A549 (cell line): ENCODE measurements around the gene CCSER1. TPM values are rescaled to one million over a fixed set of nuclear protein-coding genes. Genes with fewer than 3 reads are reported as not detected.
"Not testable (repeated sequence)": the region's sequence is repeated elsewhere in the genome, so short reads cannot be mapped to it uniquely, and the experiment has no call there.

Experiments
- ATAC-seq, 2 experiments: fragments of 200-7000 bp in 1 of 2; fragments of >200 bp in 1 of 2; cut with Nextera tagmentation in 1 of 2; cut with Tn5 transposase in 1 of 2; 3 replicates each; pipeline versions ENCODE4 v1.8.0 to v1.9.1; 2018 to 2020; ENCODE audit warnings: mild to moderate bottlenecking in 1 of 2, moderate library complexity in 1 of 2
- CTCF ChIA-PET: fragments of 300-600 bp; sonication (Branson Sonifier 250); formaldehyde crosslinking; extraction: SDS; loops from one replicate; lab custom pipeline; 2021; ENCODE audit warnings: antibody characterized with exemption, inconsistent platforms; lab: Yijun Ruan, JAX
- POLR2A ChIA-PET: fragments of 350-600 bp; formaldehyde crosslinking; extraction: SDS; loops from one replicate; lab custom pipeline; 2021; ENCODE audit warnings: antibody characterized with exemption, inconsistent platforms; lab: Yijun Ruan, JAX
- DNase-seq, 2 experiments: peaks; one replicate each; pipeline versions ENCODE4 v3.0.0 to v3.0.0-alpha.2; 2011 to 2016; ENCODE audit warnings: low read depth in 1 of 2, low spot score in 1 of 2
- FAIRE-seq: peaks from 2 replicates; lab custom pipeline; 2011; peaks lifted over from hg19 to GRCh38; lab: Jason Lieb, UNC
- H3K27ac ChIP-seq, 2 experiments: fragments of >200 bp; sonication (Bioruptor Twin); formaldehyde crosslinking; 3 replicates each; pipeline ENCODE4 v1.5.1; 2016 to 2017
- H3K4me1 ChIP-seq: fragments of >200 bp; sonication (Bioruptor Twin); formaldehyde crosslinking; 3 replicates; pipeline ENCODE4 v1.6.1; 2016
- H3K4me2 ChIP-seq: fragments of >200 bp; sonication (Bioruptor Twin); formaldehyde crosslinking; 3 replicates; pipeline ENCODE4 v1.6.1; 2016
- H3K4me3 ChIP-seq: fragments of >200 bp; sonication (Bioruptor Twin); formaldehyde crosslinking; 3 replicates; pipeline ENCODE4 v1.5.1; 2016
- H3K9me3 ChIP-seq: fragments of >200 bp; sonication (Bioruptor Twin); formaldehyde crosslinking; 3 replicates; pipeline ENCODE4 v1.6.1; 2016
- FOXS1 ChIP-seq: fragments of 250-450 bp; sonication (Bioruptor Pico); IDR thresholded peaks from 2 replicates; pipeline ENCODE4 v1.5.0; 2020; ENCODE audit warnings: mild to moderate bottlenecking, moderate library complexity
- HDAC2 ChIP-seq: fragments of 200-600 bp; sonication (generic); IDR thresholded peaks from 2 replicates; pipeline ENCODE4 v1.6.1; 2016
- JUN ChIP-seq, 2 experiments: fragments of >200 bp; sonication (Bioruptor Twin); formaldehyde crosslinking; IDR thresholded peaks; 2 replicates in 1 of 2; 3 replicates in 1 of 2; pipeline ENCODE4 v1.6.1; 2016 to 2017
- KDM1A ChIP-seq: fragments of 200-600 bp; sonication (generic); IDR thresholded peaks from 2 replicates; pipeline ENCODE4 v1.6.1; 2016; ENCODE audit warnings: low read depth, mild to moderate bottlenecking
- PBX3 ChIP-seq: IDR thresholded peaks from 2 replicates; pipeline ENCODE4 v1.6.1; 2012
- RARB ChIP-seq: fragments of 250-450 bp; sonication (Bioruptor Pico); IDR thresholded peaks from 2 replicates; pipeline ENCODE4 v1.8.0; 2021; ENCODE audit warnings: mild to moderate bottlenecking, moderate library complexity
- RNF2 ChIP-seq: fragments of 200-600 bp; sonication (generic); IDR thresholded peaks from 2 replicates; pipeline ENCODE4 v1.6.1; 2016; ENCODE audit warnings: low read depth, mild to moderate bottlenecking, antibody characterized with exemption, moderate library complexity, borderline replicate concordance
- TFCP2L1 ChIP-seq: fragments of 250-450 bp; sonication (Bioruptor Pico); IDR thresholded peaks from 2 replicates; pipeline ENCODE4 v1.5.0; 2021; ENCODE audit warnings: mild to moderate bottlenecking
- WGBS: methylation state at CpG from one replicate; pipeline ENCODE4 v1.1.6; 2017; ENCODE audit errors: missing lambda C conversion rate; 5-methylcytosine and 5-hydroxymethylcytosine counted together
- polyA plus RNA-seq, 4 experiments: library from polyadenylated mRNA; depleted of rRNA in 3 of 4; stranded (reverse); fragments of >200 nt; fragmentation: RNase III in 1 of 4; extraction: RNeasy Plus Mini Kit Qiagen cat#74134 plus additional on column Dnase treatment in 1 of 4; gene quantifications; 2 replicates in 3 of 4; 3 replicates in 1 of 4; pipeline ENCODE4 v1.2.3, GENCODE V29; 2011 to 2017
- TF ChIP-seq, protein P1 (sequence below): fragments of >200 bp; sonication (Bioruptor Twin); formaldehyde crosslinking; IDR thresholded peaks from 3 replicates; pipeline ENCODE4 v1.6.1; 2016
- TF ChIP-seq, protein P2 (sequence below): IDR thresholded peaks from 2 replicates; pipeline ENCODE4 v1.6.1; 2012

CCSER1 gene
- polyA plus RNA-seq, 2 of the 4 experiments (the other 2 are of a cell fraction) = 0.06 TPM; not detected in 1

DNA sequence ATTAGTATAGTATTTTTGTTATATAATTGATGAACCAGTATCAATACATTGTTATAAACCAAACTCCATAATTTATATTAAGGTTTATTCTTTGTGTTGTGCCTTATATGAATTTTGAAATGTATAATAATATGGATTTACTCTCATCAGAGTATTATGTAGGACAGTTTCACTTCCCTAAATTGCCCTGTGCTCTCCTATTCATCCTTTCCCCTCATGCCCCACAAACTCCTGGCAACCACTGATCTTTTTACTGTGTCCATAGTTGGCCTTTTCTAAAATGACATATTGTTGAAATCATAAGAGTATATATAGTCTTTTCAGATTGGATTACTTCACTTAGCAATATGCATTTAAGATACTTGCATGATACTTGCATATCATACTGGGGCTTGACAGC is 1218.4 kb downstream of the CCSER1 start:
- ChIA-PET POLR2A (no interaction called here), CTCF (no interaction called here)
- Histone ChIP-seq H3K4me1 (no peaks in the 10 kb centered on the region), H3K27ac (no peak overlapping the region), H3K4me2 (no peak overlapping the region), H3K9me3 (no peaks in the 10 kb centered on the region), H3K4me3 (no peak overlapping the region)
- FAIRE-seq = no peak
- TF ChIP-seq, protein P1, sequence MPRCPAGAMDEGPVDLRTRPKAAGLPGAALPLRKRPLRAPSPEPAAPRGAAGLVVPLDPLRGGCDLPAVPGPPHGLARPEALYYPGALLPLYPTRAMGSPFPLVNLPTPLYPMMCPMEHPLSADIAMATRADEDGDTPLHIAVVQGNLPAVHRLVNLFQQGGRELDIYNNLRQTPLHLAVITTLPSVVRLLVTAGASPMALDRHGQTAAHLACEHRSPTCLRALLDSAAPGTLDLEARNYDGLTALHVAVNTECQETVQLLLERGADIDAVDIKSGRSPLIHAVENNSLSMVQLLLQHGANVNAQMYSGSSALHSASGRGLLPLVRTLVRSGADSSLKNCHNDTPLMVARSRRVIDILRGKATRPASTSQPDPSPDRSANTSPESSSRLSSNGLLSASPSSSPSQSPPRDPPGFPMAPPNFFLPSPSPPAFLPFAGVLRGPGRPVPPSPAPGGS = no peak
- TF ChIP-seq HDAC2 (no peak), KDM1A (no peak)
- DNase-seq = no peak
- no peak for ATAC-seq

GRCh38 chr4:91356496-91356895 is 1229.3 kb downstream of the CCSER1 start:
- H3K9me3 ChIP-seq, POLR2A ChIA-PET, CTCF ChIA-PET, H3K27ac ChIP-seq, H3K4me1 ChIP-seq, H3K4me3 ChIP-seq, FAIRE-seq, ATAC-seq, DNase-seq, H3K4me2 ChIP-seq: not testable (repeated sequence)
- WGBS = 56% methylated on average over 4 of the region's 4 CpGs

GRCh38 chr4:91358016-91358415 is 1230.8 kb downstream of the CCSER1 start:
- H3K4me1 ChIP-seq, H3K4me3 ChIP-seq, DNase-seq, H3K27ac ChIP-seq, H3K4me2 ChIP-seq, CTCF ChIA-PET, POLR2A ChIA-PET, FAIRE-seq, ATAC-seq, H3K9me3 ChIP-seq: not testable (repeated sequence)
- WGBS = 46% methylated on average over 3 of the region's 3 CpGs

GRCh38 chr4:91358621-91359020 is 1231.4 kb downstream of the CCSER1 start:
- POLR2A ChIA-PET, H3K4me1 ChIP-seq, FAIRE-seq, H3K4me3 ChIP-seq, H3K27ac ChIP-seq, H3K9me3 ChIP-seq, CTCF ChIA-PET, ATAC-seq, H3K4me2 ChIP-seq, DNase-seq: not testable (repeated sequence)
- 61% methylated on average over 10 of the region's 13 CpGs for WGBS

GRCh38 chr4:91359041-91360031 is 1232.1 kb downstream of the CCSER1 start:
- DNase-seq = no peak
- FAIRE-seq = no peak
- no peak for ATAC-seq
- TF ChIP-seq JUN (IDR thresholded peaks at IDR 0.05) = no peak
- no peak for TF ChIP-seq FOXS1
- TF ChIP-seq, protein P2, sequence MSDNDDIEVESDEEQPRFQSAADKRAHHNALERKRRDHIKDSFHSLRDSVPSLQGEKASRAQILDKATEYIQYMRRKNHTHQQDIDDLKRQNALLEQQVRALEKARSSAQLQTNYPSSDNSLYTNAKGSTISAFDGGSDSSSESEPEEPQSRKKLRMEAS = no peak
- no peak for TF ChIP-seq TFCP2L1 (CRISPR knock-in tag)
- TF ChIP-seq RNF2 = no peak
- TF ChIP-seq RARB (CRISPR knock-in tag) = no peak
- no peak for TF ChIP-seq PBX3
- Histone ChIP-seq H3K27ac (no peak overlapping the region), H3K4me3 (no peak overlapping the region), H3K9me3 (no peaks in the 10 kb centered on the region), H3K4me1 (no peaks in the 10 kb centered on the region), H3K4me2 (no peak overlapping the region)
- 36% methylated on average over 8 of the region's 8 CpGs for WGBS
- ChIA-PET POLR2A (no interaction called here), CTCF (no interaction called here)
